Dedifferentiated amniotic fluid mesenchymal stem cell (primary cell): ENCODE results near the gene SLC15A3.

Source experiments
- DNase-seq: peaks from one replicate; pipeline ENCODE4 v3.0.0-alpha.2; 2016; ENCODE audit errors: extremely low spot score

SLC15A3 gene

DNA sequence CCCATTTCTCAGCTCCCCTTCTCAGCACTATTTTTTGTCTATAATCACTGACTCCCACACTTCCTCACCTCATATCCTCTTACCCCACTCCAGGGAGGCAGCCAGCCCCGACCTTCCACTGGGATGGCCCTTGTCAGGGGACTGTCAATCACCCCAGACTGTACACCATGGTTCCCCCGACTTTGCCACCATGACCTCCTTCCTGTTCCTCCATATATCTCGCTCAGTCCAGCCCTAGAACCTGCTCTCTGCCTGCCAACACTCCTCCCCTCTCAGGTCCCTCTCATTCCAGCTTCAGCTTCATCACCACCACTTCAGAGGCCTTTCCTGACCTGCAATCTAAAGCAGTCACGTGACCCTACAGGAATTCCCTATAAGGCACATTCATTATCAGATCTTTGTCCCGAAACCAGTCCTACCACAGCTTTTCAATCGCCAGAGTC lies 62.1 kb downstream of the SLC15A3 start:
- no peak for DNase-seq

DNA sequence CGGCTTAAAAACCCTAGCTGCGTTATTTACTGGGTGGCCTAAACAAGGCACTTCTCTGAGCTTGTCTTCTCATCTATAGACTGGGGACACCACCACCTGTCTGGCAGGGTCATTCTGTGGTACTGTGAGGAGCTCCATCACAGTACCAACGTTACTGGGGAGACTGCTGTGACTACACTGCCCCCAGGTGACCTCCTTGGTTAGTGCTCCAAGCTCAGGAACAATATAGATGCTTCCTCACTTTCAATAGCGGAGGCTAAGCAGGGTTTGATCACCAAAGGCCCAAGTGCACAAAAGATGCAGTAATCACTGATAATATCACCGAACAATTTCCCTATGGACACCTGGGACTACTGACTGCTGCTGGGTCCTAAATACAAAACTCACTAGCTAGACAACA lies 64.4 kb downstream of the SLC15A3 start:
- no peak for DNase-seq
